GM18907 (cell line): ENCODE measurements around the gene SORCS1.

ENCODE experiments used
- ATAC-seq: cut with Tn5 transposase; IDR thresholded peaks from one replicate; pipeline ENCODE4 v1.9.1; 2021; ENCODE audit warnings: mild to moderate bottlenecking, moderate library complexity; ENCODE audit not compliant: unreplicated experiment

SORCS1 gene

DNA sequence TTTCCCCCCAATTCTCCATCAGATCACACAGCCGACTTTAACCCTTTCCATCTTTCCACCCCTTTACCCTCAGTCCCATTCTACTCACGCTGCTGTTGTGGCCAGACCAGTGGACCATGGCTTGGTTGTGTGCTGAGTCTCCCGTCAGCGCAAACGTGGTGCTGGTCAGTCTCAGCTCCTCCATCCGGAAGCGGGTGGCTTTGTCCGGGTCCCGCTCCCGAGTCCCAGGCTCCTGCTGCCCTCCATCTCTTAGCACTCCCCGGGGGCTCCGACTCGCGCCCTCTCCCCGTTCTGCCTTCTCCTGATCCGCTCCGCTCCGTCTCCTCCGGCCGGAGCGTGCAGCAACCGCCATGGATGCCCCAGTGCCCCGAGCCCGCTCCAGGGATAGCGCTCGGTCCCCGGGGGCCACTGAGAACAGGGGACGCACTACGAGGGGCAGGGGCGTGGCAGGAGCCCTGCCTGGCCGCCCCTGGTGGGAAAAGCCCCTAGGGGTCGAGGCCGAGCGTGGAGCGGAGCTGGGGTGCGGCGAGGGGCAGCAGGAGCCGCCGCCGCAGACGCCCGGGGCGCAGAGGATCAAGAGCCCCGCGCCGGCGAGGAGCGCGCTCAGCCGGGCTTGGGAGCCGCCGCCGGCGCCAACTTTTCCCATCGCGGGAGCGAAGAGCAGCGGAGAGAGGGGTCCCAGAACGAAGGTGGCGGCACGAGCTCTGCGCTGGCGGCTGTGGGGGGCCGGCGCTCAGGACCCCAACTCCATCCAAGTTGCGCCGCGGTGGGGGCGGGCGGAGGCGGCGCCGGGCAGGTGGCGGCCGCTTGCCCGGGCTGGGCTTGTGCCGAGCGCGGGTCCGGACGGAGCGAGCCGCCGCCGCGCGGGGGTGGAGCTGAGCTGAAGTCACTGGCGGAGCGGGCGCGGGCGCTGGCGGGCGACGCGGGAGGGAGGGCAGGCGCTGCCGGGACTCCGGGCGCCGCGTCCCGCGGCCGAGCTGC, at the start of gene SORCS1:
Gene SORCS1 (minus strand): TSS at position 826 of the 981 bp plus-strand sequence.
- no peak for ATAC-seq

DNA sequence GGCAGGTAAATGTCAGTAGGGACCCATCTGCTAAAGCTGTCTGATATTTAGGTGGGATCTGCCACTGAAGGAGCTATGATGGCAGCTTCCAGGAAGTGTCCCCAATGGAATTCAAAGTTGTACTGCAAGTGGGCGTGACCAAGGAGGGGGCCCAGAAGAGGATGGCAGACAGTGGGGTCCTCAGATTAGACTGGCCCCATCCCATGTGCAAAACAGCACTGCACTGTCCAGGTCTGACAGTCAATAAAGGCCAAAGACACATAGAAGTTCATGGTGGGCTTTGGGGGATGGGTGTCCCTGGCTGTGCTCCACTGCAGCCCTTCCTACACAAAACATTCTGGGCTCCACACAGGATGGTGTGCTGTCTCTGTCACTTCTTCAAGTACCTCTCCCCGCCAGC, 49.8 kb upstream of the SORCS1 start:
- ATAC-seq = no peak

- ATAC-seq = no peak
Measured at GRCh38 chr10:107213861-107214260, 49.4 kb upstream of the SORCS1 start.

GRCh38 chr10:107206833-107207232, 42.3 kb upstream of the SORCS1 start:
- no peak for ATAC-seq

DNA sequence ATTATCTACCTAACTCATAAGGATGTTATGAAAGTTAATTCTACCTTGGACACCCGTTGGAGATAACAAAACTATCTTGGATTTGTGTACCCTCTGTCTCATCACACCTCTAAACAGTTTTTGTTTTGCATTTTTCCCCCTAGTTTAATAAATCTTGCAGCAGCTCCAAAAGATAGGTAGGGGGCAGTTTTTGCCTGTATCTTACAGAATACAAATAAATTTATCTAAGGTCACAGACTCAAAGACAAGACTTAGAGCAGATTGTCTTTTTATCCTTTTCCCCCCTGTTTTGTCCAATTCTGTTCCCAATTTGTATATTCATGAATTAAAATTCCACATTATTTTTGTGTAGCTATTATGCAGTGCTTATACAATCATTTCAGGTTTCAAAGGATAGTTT, 5.0 kb upstream of the SORCS1 start:
- ATAC-seq = no peak

GRCh38 chr10:107168738-107169137, 4.2 kb upstream of the SORCS1 start:
- no peak for ATAC-seq

DNA sequence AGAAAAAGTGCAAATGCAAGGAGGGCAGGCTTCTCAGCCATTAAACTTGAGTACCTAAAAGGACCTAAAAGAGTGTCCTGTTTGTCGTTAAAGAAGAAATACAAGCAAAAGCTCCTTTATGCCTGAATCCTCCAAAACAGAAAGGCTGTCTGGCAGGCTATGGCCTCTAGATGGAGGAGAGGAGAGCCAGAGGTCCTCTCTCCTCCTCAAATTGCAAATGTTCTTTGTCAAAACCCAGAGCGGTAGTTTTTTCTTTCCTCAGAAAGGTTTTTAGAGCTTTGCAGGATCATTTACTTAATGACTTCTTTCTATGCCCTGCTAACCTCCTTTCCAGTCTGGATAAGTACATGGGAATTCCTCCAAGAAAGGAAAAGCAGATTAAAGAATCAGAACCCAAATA, 1.9 kb upstream of the SORCS1 start:
- ATAC-seq = no peak

DNA sequence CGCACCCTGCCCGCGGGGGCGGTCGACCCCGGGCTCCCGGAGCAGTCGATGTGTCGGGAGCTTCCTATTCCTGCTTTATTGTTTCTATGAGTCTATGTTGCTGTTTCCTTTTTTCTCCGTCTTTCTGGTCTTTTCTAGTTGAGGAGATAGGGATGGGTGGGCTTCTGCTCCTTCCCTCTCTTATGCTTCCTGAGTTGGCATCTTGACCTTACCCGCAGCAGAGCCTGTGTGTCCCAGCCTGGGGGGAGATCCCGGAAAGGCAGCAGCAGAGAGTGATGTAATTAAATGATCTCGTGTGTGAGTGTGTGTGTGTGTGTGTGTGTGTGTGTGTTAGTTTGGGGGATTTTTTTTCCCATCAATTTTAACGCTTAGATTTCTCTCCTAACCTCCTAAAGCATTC, 486 bp upstream of the SORCS1 start:
- no peak for ATAC-seq

GRCh38 chr10:107163076-107163855, 1.2 kb downstream of the SORCS1 start:
- no peak for ATAC-seq

- no peak for ATAC-seq
Measured at GRCh38 chr10:107160866-107161265, 3.6 kb downstream of the SORCS1 start.

DNA sequence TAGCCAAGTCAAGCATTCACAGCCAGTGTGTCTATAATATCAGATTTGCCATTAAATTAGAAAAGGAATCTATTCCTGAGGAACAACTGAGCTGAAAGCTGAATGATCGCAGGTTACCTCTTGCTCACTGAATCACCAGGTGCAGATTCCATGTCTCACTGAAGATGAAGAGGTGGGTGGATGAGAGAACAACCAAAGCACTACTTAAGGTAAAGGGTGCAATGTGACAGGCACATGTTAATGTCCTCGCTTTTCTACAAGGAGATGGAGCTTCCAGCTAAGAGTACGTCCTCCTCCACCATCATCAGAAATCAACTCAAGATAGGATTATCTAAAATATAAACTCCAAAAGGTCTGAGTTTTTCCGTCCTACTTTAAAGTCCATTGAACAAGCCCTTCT, 4.6 kb downstream of the SORCS1 start:
- no peak for ATAC-seq

DNA sequence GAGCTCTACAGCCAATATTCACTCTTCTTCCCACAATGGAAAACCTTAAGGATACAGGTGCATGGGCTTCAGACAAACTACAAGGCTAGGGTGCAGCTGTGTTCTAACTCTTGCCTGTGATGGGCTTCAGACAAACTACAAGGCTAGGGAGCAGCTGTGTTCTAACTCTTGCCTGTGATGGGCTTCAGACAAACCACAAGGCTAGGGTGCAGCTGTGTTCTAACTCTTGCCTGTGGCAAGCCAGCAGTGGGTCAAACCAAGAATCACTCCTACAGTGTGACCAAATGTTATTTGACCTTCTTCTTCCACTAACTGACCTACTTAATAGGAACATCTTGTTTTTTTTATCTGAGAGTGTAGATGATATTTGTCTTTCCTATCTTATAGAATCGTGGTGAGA, 7.4 kb downstream of the SORCS1 start:
- ATAC-seq = no peak

DNA sequence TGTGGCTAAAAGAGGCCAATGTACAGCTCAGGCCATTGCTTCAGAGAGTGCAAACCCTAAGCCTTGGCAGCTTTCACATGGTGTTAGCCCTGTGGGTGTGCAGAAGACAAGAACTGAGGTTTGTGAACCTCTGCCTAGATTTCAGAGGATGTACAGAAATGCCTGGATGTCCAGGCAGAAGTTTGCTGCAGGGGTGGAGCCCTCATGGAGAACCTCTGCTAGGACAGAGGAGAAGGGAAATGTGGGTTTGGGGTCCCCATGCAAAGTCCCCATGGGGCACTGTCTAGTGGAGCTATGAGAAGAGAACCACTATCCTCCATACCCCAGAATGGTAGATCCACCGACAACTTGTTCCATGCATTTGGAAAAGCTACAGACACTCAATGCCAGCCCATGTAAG, 12.4 kb downstream of the SORCS1 start:
- no peak for ATAC-seq

- ATAC-seq = no peak
Measured at GRCh38 chr10:107148906-107149305, 15.6 kb downstream of the SORCS1 start.

- no peak for ATAC-seq
Measured at GRCh38 chr10:107144490-107144889, 20.0 kb downstream of the SORCS1 start.

DNA sequence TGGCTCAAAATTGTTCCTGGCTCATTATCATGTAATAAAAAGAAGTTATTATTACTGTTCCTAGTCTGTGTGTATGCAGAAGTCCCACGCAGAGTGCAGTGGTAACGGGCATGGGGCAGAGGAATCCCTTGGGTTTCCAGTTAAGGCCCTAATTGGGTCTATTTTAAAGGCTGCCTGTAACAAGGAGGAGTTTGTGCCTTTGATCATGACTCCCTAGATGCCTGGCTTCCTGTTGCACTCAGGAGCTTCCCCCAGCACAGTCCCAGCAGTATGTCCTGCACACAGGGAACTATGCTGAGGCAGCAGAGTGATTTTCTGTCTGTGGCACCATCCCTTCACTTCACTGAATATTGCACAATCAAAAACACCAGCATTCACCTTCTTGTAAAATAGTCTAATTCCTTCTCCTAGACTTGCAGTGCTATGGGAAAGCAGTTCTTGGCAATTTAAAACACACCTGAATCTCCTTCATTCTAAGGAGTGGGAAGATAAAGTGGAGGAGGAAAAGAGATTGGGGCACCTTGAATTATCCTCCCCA, 22.9 kb downstream of the SORCS1 start:
- ATAC-seq = no peak

- ATAC-seq = no peak
Measured at GRCh38 chr10:107139237-107139636, 25.3 kb downstream of the SORCS1 start.

DNA sequence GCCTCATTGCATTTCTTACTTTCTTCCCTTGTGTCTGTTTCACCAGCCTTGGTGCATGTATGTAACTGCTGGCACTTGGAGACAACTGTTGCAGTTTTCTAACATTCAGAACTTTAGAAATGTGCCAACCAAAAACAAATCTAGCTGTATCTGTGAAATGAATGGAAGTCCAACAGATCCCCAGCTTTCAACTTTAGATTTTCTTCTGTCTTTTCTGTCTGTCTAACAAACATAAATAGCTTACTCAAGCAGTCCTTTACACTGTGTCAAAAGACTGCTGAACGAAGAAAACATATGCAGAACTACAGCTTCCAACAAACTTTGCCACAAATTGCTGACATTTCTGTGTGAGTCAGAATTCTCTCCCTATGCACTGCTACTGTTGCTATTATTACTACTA, 30.9 kb downstream of the SORCS1 start:
- ATAC-seq = no peak

- no peak for ATAC-seq
Measured at GRCh38 chr10:107129000-107129399, 35.5 kb downstream of the SORCS1 start.

GRCh38 chr10:107126512-107127065, 37.9 kb downstream of the SORCS1 start:
- no peak for ATAC-seq

DNA sequence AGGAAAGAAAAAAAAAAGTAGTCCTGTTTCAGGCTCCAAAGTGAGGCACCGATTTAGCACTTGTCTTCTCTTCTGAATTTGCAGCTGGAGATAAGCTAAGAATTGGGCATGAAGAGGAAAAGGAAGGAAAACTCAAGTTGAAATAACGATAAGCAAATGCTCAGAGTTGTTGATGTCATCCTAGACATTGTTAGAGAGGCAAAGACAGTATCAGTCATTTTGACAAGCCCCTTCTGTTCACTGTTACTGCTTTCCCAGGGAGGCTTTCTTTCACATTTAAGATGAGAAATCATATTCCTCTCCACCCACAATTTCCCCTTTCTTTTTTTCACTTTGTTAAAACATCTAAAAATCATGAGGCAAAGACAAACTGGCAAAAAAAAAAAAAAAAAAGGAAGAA, 41.8 kb downstream of the SORCS1 start:
- ATAC-seq = no peak
